Measurements from ENCODE around the gene CHKA. TPM values are rescaled to one million over a fixed set of nuclear protein-coding genes. Genes with fewer than 3 reads are reported as not detected.

CHKA gene
- total and polyA plus RNA-seq, 2 of the 8 experiments (the other 6 are each of a cell fraction or from before 2014, with no cell fraction given), result 61.2 to 86.6 TPM

GRCh38 chr11:68047437-68048290 lies 73.5 kb downstream of the CHKA start:
- WGBS, 2 experiments (ENCODE audit: extremely low coverage in 1 of 2, insufficient coverage in 1 of 2, insufficient read length in 1 of 2, insufficient replicate concordance in 2 of 2, low coverage in 1 of 2, low lambda C conversion rate in 2 of 2, missing lambda C conversion rate in 1 of 2), result 93% methylated on average over 37 of the region's 37 CpGs; no CpG with 5 or more reads in 1 of the 2 experiments
- no peak for DNase-seq (ENCODE audit: low read depth in 1 of 2, low spot score in 2 of 2)
- CTCF ChIA-PET (ENCODE audit: partially characterized antibody), result interaction anchor here (0.6 kb wide), 1 partner anchor 28 kb away, joined by 3 read pairs; no protein-coding TSS in a partner anchor
- TF ChIP-seq EGR1 (IDR thresholded peaks at IDR 0.05; ENCODE audit: borderline replicate concordance, low read depth, low read length) (no peak), POLR2A (IDR thresholded peaks at IDR 0.05; ENCODE audit: control extremely low read depth in 1 of 2, low read depth in 2 of 2, low read length in 2 of 2) (no peak), FOSL1 (IDR thresholded peaks at IDR 0.05; ENCODE audit: insufficient read depth, low read depth, low read length) (no peak), TAF7 (optimal IDR thresholded peaks at IDR 0.05; ENCODE audit: borderline replicate concordance, low read depth, low read length) (no peak), CREB1 (IDR thresholded peaks at IDR 0.05) (no peak), YY1 (IDR thresholded peaks at IDR 0.05; ENCODE audit: low read depth, low read length) (no peak), GTF2F1 (IDR thresholded peaks at IDR 0.05; ENCODE audit: borderline replicate concordance, low read depth, low read length) (no peak), BACH1 (IDR thresholded peaks at IDR 0.05; ENCODE audit: low read length) (no peak), BRCA1 (IDR thresholded peaks at IDR 0.05; ENCODE audit: low read depth, low read length) (no peak), SIN3A (conservative IDR thresholded peaks at IDR 0.05 in 1 of 2, IDR thresholded peaks at IDR 0.05 in 1 of 2; ENCODE audit: low read depth in 1 of 2, low read length in 2 of 2) (no peak), JUN (IDR thresholded peaks at IDR 0.05; ENCODE audit: low read depth, low read length) (no peak), MAFK (IDR thresholded peaks at IDR 0.05; ENCODE audit: low read depth, low read length) (no peak), ZNF274 (IDR thresholded peaks at IDR 0.05; ENCODE audit: borderline replicate concordance, extremely low read depth, low read length) (no peak), CEBPB (IDR thresholded peaks at IDR 0.05; ENCODE audit: low read depth, low read length) (no peak)

More at GRCh38 chr11:68047437-68048290, 73.5 kb downstream of the CHKA start:
- no peaks in the 10 kb centered on the region for H3K23me2 ChIP-seq (ENCODE audit: low read depth, low read length)
- POLR2A ChIA-PET (ENCODE audit: partially characterized antibody), result interaction anchor here (1.2 to 10.8 kb wide), 2 partner anchors 11 to 71 kb away, joined by 5 to 183 read pairs; partner anchors contain the start of genes NDUFS8 and TCIRG1
- H3K23ac ChIP-seq (ENCODE audit: insufficient read length), result no peak overlapping the region
- H4K20me1 ChIP-seq (replicated peaks in 1 of 2; ENCODE audit: control insufficient read depth in 1 of 2, insufficient read depth in 2 of 2, low read length in 2 of 2), result peaks cover 0 to 12% of the 10 kb centered on the region in 2 experiments
- no peak overlapping the region for H2BK120ac ChIP-seq (replicated peaks; ENCODE audit: low read depth, low read length)
- H3K79me2 ChIP-seq (ENCODE audit: control insufficient read depth in 1 of 2, insufficient read depth in 2 of 2, low read length in 2 of 2), result no peaks in the 10 kb centered on the region
- H4K8ac ChIP-seq (ENCODE audit: extremely low read depth, insufficient read depth, low read length), result no peak overlapping the region
- H3K36me3 ChIP-seq (ENCODE audit: control insufficient read depth in 2 of 4, insufficient read depth in 4 of 4, low read length in 3 of 4), result no peaks in the 10 kb centered on the region; a peak in 1 of 8 replicates
- H4K5ac ChIP-seq (ENCODE audit: insufficient read length, low read depth, low read length), result no peak overlapping the region
- no peak overlapping the region for H3K56ac ChIP-seq (replicated peaks; ENCODE audit: insufficient read length, low read depth, low read length)
- H2BK15ac ChIP-seq (ENCODE audit: low read length), result no peak overlapping the region
- H3K4me3 ChIP-seq (ENCODE audit: extremely low read depth in 1 of 4, insufficient read depth in 2 of 4, low read depth in 3 of 4, low read length in 4 of 4), result no peak overlapping the region
- no peaks in the 10 kb centered on the region for H3K27me3 ChIP-seq (replicated peaks in 1 of 4; ENCODE audit: control insufficient read depth in 3 of 4, extremely low read depth in 1 of 4, insufficient read depth in 3 of 4, low read length in 3 of 4)
- H2AK5ac ChIP-seq (ENCODE audit: low read depth, low read length), result no peak overlapping the region
- no peak overlapping the region for H2AFZ ChIP-seq (ENCODE audit: low read length)
- no peak overlapping the region for H2BK20ac ChIP-seq (ENCODE audit: low read length)
- peaks cover 0 to 12% (median 6%) of the 10 kb centered on the region in 4 experiments; a peak in 5 of 7 replicates for H3K4me1 ChIP-seq (replicated peaks in 1 of 4; ENCODE audit: control insufficient read depth in 3 of 4, insufficient read depth in 4 of 4, low read length in 3 of 4)
- no peak overlapping the region for H2BK12ac ChIP-seq (ENCODE audit: low read depth, low read length)
- H3K4me2 ChIP-seq (ENCODE audit: insufficient read depth in 1 of 2, low read depth in 2 of 2, low read length in 2 of 2), result no peak overlapping the region
- H3K27ac ChIP-seq (ENCODE audit: low read depth, low read length), result no peak overlapping the region
- no peak overlapping the region for H3K14ac ChIP-seq (ENCODE audit: insufficient read length)
- no peak overlapping the region for H3K9ac ChIP-seq (replicated peaks in 1 of 4; ENCODE audit: extremely low read depth in 1 of 4, low read depth in 3 of 4, low read length in 3 of 4)
- no peaks in the 10 kb centered on the region for H3K9me3 ChIP-seq (ENCODE audit: insufficient read depth in 2 of 2, low read depth in 1 of 2, low read length in 1 of 2)
- no peak overlapping the region for H2BK5ac ChIP-seq (ENCODE audit: low read depth, low read length)
- H3K4ac ChIP-seq (replicated peaks; ENCODE audit: insufficient read length, low read depth, low read length), result no peak overlapping the region
- H3K79me1 ChIP-seq (ENCODE audit: low read depth, low read length), result peaks cover 3% of the 10 kb centered on the region; the same call in 1 of the 2 replicates
- no peak overlapping the region for H4K91ac ChIP-seq (replicated peaks; ENCODE audit: insufficient read length, low read length)
- FAIRE-seq, result no peak
- no peak overlapping the region; the same call in 1 of the 2 replicates for H3K18ac ChIP-seq (ENCODE audit: extremely low read depth, low read length)

All from H1 (cell line).